SK-N-SH (cell line): ENCODE measurements around the gene RABGAP1L. TPM values are rescaled to one million over a fixed set of nuclear protein-coding genes. Genes with fewer than 3 reads are reported as not detected.

Experiments used
- CTCF ChIA-PET: fragments of 300-600, 350-600 bp; formaldehyde crosslinking; extraction: SDS; loops from one replicate; lab custom pipeline; 2021; lab: Yijun Ruan, JAX
- POLR2A ChIA-PET: fragments of 350-600 bp; sonication (Branson Sonifier 250); formaldehyde crosslinking; extraction: SDS; loops from one replicate; lab custom pipeline; 2020; ENCODE audit warnings: antibody characterized with exemption, inconsistent platforms; lab: Yijun Ruan, JAX
- DNase-seq: peaks from one replicate; pipeline ENCODE4 v3.0.0; 2012
- H2AFZ ChIP-seq: fragments of 200-600 bp; sonication (generic); 2 replicates; pipeline ENCODE4 v1.8.1; 2016; ENCODE audit warnings: antibody characterized with exemption, mild to moderate bottlenecking, low read depth
- H3F3A ChIP-seq: fragments of 200-600 bp; sonication (generic); replicated peaks from 2 replicates; pipeline ENCODE3; 2016; ENCODE audit warnings: antibody characterized with exemption, mild to moderate bottlenecking; ENCODE audit not compliant: insufficient read depth
- H3K27ac ChIP-seq, 2 experiments: fragments of 200-500 bp in 1 of 2; fragments of 200-600 bp in 1 of 2; sonication (Bioruptor generic) in 1 of 2; sonication (generic), shearing (Covaris generic) in 1 of 2; 2 replicates each; pipeline versions ENCODE4 v1.5.1 to v1.6.1; 2014 to 2016; ENCODE audit warnings: low read depth in 2 of 2, inconsistent platforms in 1 of 2, low read length in 1 of 2, mild to moderate bottlenecking in 1 of 2, mixed read lengths in 1 of 2
- H3K27me3 ChIP-seq: fragments of 200-600 bp; sonication (generic), shearing (Covaris generic); 2 replicates; pipeline ENCODE4 v1.6.1; 2016; ENCODE audit warnings: mixed run types; ENCODE audit not compliant: insufficient read depth
- H3K36me3 ChIP-seq, 2 experiments: fragments of 200-500 bp in 1 of 2; fragments of 200-600 bp in 1 of 2; sonication (Bioruptor generic) in 1 of 2; sonication (generic) in 1 of 2; replicated peaks in 1 of 2; 2 replicates each; pipeline versions ENCODE3 to v1.5.1; 2014 to 2016; ENCODE audit warnings: low read length in 1 of 2, mild to moderate bottlenecking in 1 of 2; ENCODE audit not compliant: insufficient read depth in 2 of 2, control insufficient read depth in 1 of 2
- H3K4me1 ChIP-seq, 2 experiments: fragments of 200-500 bp in 1 of 2; fragments of 200-600 bp in 1 of 2; sonication (Bioruptor generic) in 1 of 2; sonication (generic), shearing (Covaris generic) in 1 of 2; 2 replicates each; pipeline versions ENCODE4 v1.5.1 to v1.6.1; 2014 to 2016; ENCODE audit warnings: low read depth in 1 of 2, low read length in 1 of 2, mixed run types in 1 of 2; ENCODE audit not compliant: insufficient read depth in 2 of 2, control insufficient read depth in 1 of 2
- H3K4me2 ChIP-seq: fragments of 200-600 bp; sonication (generic), shearing (Covaris generic); 2 replicates; pipeline ENCODE4 v1.6.1; 2017; ENCODE audit warnings: mixed run types
- H3K4me3 ChIP-seq, 2 experiments: fragments of 200-500 bp in 1 of 2; fragments of 200-600 bp in 1 of 2; sonication (Bioruptor generic) in 1 of 2; sonication (generic), shearing (Covaris generic) in 1 of 2; 2 replicates each; pipeline versions ENCODE4 v1.5.1 to v1.8.1; 2014 to 2016; ENCODE audit warnings: low read depth in 2 of 2, inconsistent platforms in 1 of 2, low read length in 1 of 2, mild to moderate bottlenecking in 1 of 2, mixed read lengths in 1 of 2, moderate library complexity in 1 of 2
- H3K79me2 ChIP-seq: fragments of 200-600 bp; sonication (generic); 2 replicates; pipeline ENCODE4 v1.8.1; 2017; ENCODE audit warnings: mild to moderate bottlenecking; ENCODE audit not compliant: insufficient read depth
- H3K9ac ChIP-seq: fragments of 200-600 bp; sonication (generic); 2 replicates; pipeline ENCODE4 v1.6.1; 2017; ENCODE audit warnings: mixed run types
- H3K9me2 ChIP-seq: fragments of 200-600 bp; sonication (generic); 2 replicates; pipeline ENCODE4 v1.6.1; 2017; ENCODE audit warnings: mixed run types
- H3K9me3 ChIP-seq: fragments of 200-600 bp; sonication (generic); 2 replicates; pipeline ENCODE4 v1.6.1; 2017; ENCODE audit warnings: mixed run types, mild to moderate bottlenecking, moderate library complexity
- H4K20me1 ChIP-seq: fragments of 200-600 bp; sonication (generic); 2 replicates; pipeline ENCODE4 v1.6.1; 2017; ENCODE audit warnings: mild to moderate bottlenecking, mixed run types; ENCODE audit not compliant: insufficient read depth
- EP300 ChIP-seq, 2 experiments: IDR thresholded peaks; 2 replicates each; pipeline versions ENCODE4 v1.4.0 to v1.6.1; 2012; ENCODE audit warnings: borderline replicate concordance in 1 of 2, low read depth in 1 of 2, low read length in 1 of 2
- GABPA ChIP-seq: IDR thresholded peaks from 2 replicates; pipeline ENCODE4 v1.4.0; 2012; ENCODE audit warnings: low read depth, mild to moderate bottlenecking
- NFIC ChIP-seq: IDR thresholded peaks from 2 replicates; pipeline ENCODE4 v1.4.0; 2012; ENCODE audit warnings: borderline replicate concordance
- RCOR1 ChIP-seq: fragments of 150-350 bp; IDR thresholded peaks from 2 replicates; pipeline ENCODE4 v1.6.1; 2017; ENCODE audit warnings: antibody characterized with exemption, low read length
- SIN3A ChIP-seq: IDR thresholded peaks from 2 replicates; pipeline ENCODE4 v1.6.1; 2012; ENCODE audit warnings: low read depth, mild to moderate bottlenecking, low read length, moderate library complexity, borderline replicate concordance
- SMC3 ChIP-seq: IDR thresholded peaks from 2 replicates; pipeline ENCODE4 v1.6.1; 2012; ENCODE audit warnings: low read depth, low read length, improper control_type of control experiment
- TAF1 ChIP-seq: IDR thresholded peaks from 2 replicates; pipeline ENCODE4 v1.6.1; 2012; ENCODE audit warnings: low read depth, mild to moderate bottlenecking, low read length, moderate library complexity, borderline replicate concordance
- TCF12 ChIP-seq: IDR thresholded peaks from 2 replicates; pipeline ENCODE4 v1.4.0; 2012
- WGBS: methylation state at CpG from one replicate; pipeline ENCODE4 v1.1.6; 2017; ENCODE audit warnings: low lambda C conversion rate; 5-methylcytosine and 5-hydroxymethylcytosine counted together
- polyA plus RNA-seq, 3 experiments: library from polyadenylated mRNA; depleted of rRNA; stranded (reverse); fragments of >200 nt; gene quantifications; 2 replicates each; pipeline ENCODE4 v1.2.3, GENCODE V29; 2012
- TF ChIP-seq, protein P1 (sequence below): IDR thresholded peaks from 2 replicates; pipeline ENCODE4; 2012
- TF ChIP-seq, protein P2 (sequence below): IDR thresholded peaks from 2 replicates; pipeline ENCODE4 v1.4.0; 2012; ENCODE audit warnings: low read depth, borderline replicate concordance
- TF ChIP-seq, protein P3 (sequence below): fragments of 150-350 bp; IDR thresholded peaks from 2 replicates; pipeline ENCODE4 v1.6.1; 2016; ENCODE audit warnings: mild to moderate bottlenecking, low read depth, low read length
- TF ChIP-seq, protein P4 (sequence below): fragments of 150-350 bp; IDR thresholded peaks from 2 replicates; pipeline ENCODE4 v1.6.1; 2017; ENCODE audit warnings: antibody characterized with exemption, low read length, low read depth, borderline replicate concordance
- TF ChIP-seq, protein P5 (sequence below): IDR thresholded peaks from 2 replicates; pipeline ENCODE4 v1.4.0; 2012; ENCODE audit warnings: low read depth
- TF ChIP-seq, protein P6 (sequence below): fragments of 200-600 bp; sonication (generic); IDR thresholded peaks from 2 replicates; pipeline ENCODE4 v1.6.1; 2017; ENCODE audit warnings: antibody characterized with exemption, mild to moderate bottlenecking, moderate library complexity

The RABGAP1L gene
- polyA plus RNA-seq, 1 of the 3 experiments (the other 2 are of a cell fraction): 7.2 TPM

DNA sequence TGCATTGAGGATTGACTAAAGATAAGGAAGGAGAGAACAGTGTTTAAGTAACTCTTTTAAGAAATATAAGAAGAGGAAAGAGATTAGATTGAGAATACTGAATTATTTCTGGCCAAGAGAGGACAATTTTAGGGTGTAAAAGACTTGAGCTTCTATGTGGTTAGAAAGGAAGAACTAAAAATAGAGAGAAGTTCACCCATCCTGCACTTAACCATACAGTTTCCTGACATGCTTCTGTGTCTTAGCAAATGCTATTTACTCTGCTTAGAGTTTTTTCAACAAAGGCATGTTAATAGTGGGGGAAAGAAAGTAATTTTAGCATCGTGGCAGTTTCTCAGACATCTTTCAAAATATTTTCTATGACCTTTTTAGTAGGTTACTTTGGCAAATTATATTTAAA, 165.6 kb downstream of the RABGAP1L start:
- ChIA-PET CTCF (no interaction called here), POLR2A (no interaction called here)
- Histone ChIP-seq H4K20me1 (no peaks in the 10 kb centered on the region), H3K27me3 (no peaks in the 10 kb centered on the region), H3K27ac (no peak overlapping the region), H3K36me3 (peaks cover 2 to 7% of the 10 kb centered on the region in 2 experiments), H3F3A (no peaks in the 10 kb centered on the region), H3K9me3 (peaks cover 15% of the 10 kb centered on the region; the same call in 1 of the 2 replicates), H3K79me2 (no peaks in the 10 kb centered on the region), H3K9ac (no peak overlapping the region), H3K4me3 (no peak overlapping the region), H3K4me2 (no peak overlapping the region), H3K9me2 (0 out of 2 replicates have a peak, but pooled peaks cover 3% of the 10 kb centered on the region), H2AFZ (no peak overlapping the region), H3K4me1 (no peaks in the 10 kb centered on the region)
- 71% methylated on average over 1 of the region's 1 CpG for WGBS
- no peak for DNase-seq
- TF ChIP-seq GABPA (no peak), RCOR1 (no peak), TAF1 (no peak), SMC3 (no peak)
- TF ChIP-seq, protein P1, sequence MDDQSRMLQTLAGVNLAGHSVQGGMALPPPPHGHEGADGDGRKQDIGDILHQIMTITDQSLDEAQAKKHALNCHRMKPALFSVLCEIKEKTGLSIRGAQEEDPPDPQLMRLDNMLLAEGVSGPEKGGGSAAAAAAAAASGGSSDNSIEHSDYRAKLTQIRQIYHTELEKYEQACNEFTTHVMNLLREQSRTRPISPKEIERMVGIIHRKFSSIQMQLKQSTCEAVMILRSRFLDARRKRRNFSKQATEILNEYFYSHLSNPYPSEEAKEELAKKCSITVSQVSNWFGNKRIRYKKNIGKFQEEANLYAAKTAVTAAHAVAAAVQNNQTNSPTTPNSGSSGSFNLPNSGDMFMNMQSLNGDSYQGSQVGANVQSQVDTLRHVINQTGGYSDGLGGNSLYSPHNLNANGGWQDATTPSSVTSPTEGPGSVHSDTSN: no peak
- TF ChIP-seq, protein P2, sequence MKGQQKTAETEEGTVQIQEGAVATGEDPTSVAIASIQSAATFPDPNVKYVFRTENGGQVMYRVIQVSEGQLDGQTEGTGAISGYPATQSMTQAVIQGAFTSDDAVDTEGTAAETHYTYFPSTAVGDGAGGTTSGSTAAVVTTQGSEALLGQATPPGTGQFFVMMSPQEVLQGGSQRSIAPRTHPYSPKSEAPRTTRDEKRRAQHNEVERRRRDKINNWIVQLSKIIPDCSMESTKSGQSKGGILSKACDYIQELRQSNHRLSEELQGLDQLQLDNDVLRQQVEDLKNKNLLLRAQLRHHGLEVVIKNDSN: no peak
- TF ChIP-seq, protein P3, sequence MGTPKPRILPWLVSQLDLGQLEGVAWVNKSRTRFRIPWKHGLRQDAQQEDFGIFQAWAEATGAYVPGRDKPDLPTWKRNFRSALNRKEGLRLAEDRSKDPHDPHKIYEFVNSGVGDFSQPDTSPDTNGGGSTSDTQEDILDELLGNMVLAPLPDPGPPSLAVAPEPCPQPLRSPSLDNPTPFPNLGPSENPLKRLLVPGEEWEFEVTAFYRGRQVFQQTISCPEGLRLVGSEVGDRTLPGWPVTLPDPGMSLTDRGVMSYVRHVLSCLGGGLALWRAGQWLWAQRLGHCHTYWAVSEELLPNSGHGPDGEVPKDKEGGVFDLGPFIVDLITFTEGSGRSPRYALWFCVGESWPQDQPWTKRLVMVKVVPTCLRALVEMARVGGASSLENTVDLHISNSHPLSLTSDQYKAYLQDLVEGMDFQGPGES: no peak
- TF ChIP-seq, protein P4, sequence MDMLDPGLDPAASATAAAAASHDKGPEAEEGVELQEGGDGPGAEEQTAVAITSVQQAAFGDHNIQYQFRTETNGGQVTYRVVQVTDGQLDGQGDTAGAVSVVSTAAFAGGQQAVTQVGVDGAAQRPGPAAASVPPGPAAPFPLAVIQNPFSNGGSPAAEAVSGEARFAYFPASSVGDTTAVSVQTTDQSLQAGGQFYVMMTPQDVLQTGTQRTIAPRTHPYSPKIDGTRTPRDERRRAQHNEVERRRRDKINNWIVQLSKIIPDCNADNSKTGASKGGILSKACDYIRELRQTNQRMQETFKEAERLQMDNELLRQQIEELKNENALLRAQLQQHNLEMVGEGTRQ: no peak
- TF ChIP-seq, protein P5, sequence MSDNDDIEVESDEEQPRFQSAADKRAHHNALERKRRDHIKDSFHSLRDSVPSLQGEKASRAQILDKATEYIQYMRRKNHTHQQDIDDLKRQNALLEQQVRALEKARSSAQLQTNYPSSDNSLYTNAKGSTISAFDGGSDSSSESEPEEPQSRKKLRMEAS: no peak

DNA sequence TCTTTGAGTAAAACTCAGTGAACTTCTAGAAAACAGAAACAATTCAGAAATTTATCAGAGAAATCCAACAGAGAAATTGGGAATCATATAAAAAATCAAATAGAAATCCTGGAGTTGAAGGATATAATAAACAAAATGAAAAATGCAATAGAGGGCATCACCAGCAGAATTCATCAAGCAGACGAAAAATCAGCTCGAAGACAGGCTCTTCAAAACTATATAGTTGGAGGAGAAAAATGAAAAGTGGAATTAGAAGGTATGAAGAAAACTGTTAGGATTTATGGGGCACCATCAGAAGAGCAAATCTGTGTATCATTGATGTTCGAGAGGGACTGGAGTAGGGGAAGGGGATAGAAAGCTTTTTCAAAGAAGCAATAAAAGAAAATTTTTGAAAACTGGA, 167.0 kb downstream of the RABGAP1L start:
- Histone ChIP-seq H2AFZ (no peak overlapping the region), H3K36me3 (peaks cover 0 to 7% of the 10 kb centered on the region in 2 experiments), H3F3A (no peaks in the 10 kb centered on the region), H3K27ac (no peak overlapping the region), H3K9ac (no peak overlapping the region), H3K27me3 (no peaks in the 10 kb centered on the region), H3K9me3 (peaks cover 8% of the 10 kb centered on the region; the same call in 1 of the 2 replicates), H3K4me3 (no peak overlapping the region), H3K4me2 (no peak overlapping the region), H3K79me2 (no peaks in the 10 kb centered on the region), H3K4me1 (no peaks in the 10 kb centered on the region), H4K20me1 (no peaks in the 10 kb centered on the region), H3K9me2 (0 out of 2 replicates have a peak, but pooled peaks cover 3% of the 10 kb centered on the region)
- WGBS: 90% methylated on average over 3 of the region's 3 CpGs
- POLR2A ChIA-PET: no interaction called here
- no peak for DNase-seq
- CTCF ChIA-PET: no interaction called here
- TF ChIP-seq SMC3 (no peak), EP300 (IDR thresholded peaks at IDR 0.05; ENCODE audit: borderline replicate concordance in 1 of 2, low read depth in 1 of 2, low read length in 1 of 2) (no peak), GABPA (no peak), TCF12 (no peak), SIN3A (no peak), NFIC (no peak)
- TF ChIP-seq, protein P6, sequence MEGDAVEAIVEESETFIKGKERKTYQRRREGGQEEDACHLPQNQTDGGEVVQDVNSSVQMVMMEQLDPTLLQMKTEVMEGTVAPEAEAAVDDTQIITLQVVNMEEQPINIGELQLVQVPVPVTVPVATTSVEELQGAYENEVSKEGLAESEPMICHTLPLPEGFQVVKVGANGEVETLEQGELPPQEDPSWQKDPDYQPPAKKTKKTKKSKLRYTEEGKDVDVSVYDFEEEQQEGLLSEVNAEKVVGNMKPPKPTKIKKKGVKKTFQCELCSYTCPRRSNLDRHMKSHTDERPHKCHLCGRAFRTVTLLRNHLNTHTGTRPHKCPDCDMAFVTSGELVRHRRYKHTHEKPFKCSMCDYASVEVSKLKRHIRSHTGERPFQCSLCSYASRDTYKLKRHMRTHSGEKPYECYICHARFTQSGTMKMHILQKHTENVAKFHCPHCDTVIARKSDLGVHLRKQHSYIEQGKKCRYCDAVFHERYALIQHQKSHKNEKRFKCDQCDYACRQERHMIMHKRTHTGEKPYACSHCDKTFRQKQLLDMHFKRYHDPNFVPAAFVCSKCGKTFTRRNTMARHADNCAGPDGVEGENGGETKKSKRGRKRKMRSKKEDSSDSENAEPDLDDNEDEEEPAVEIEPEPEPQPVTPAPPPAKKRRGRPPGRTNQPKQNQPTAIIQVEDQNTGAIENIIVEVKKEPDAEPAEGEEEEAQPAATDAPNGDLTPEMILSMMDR: no peak
- TF ChIP-seq, protein P1: no peak
- TF ChIP-seq, protein P4: no peak
